ENCODE measurements around the gene BGLAP. TPM values are rescaled to one million over a fixed set of nuclear protein-coding genes. Genes with fewer than 3 reads are reported as not detected.

BGLAP gene
- total and polyA plus RNA-seq, 2 experiments from 2014 or later: 0.54 TPM; not detected in 1

DNA sequence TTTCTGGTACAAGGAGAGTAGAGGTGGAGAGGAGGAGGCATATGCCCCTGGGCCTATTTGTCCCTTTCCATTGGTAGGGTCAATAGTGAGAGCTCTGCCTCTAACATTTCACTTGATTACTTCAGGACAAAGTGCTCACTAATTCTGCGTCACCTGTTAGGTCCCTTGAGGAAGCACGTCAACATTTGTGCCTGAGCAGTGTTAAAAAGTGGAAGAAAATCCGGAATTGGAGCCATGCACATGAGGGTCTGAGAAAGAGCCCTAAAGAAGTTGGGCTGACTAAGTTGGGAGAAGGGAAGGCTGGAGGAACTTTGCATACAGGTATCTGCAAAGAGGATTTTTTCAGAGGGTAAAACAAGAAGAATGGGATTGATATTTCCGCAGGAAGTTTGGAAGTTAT lies 46.1 kb upstream of the BGLAP start:
- Histone ChIP-seq H3K4me2 (ENCODE audit: unreplicated experiment) (no peak overlapping the region), H2AFZ (no peak overlapping the region), H3K4me1 (ENCODE audit: insufficient read depth) (peaks cover 5% of the 10 kb centered on the region; the same call in 1 of the 2 replicates), H3K9me3 (ENCODE audit: low read depth) (no peaks in the 10 kb centered on the region), H3F3A (ENCODE audit: insufficient read depth) (no peaks in the 10 kb centered on the region), H3K27me3 (replicated peaks; ENCODE audit: insufficient read depth) (no peaks in the 10 kb centered on the region), H3K4me3 (no peak overlapping the region), H4K20me1 (ENCODE audit: insufficient read depth) (0 out of 2 replicates have a peak, but pooled peaks cover 5% of the 10 kb centered on the region), H3K9ac (no peak overlapping the region), H3K27ac (no peak overlapping the region), H3K9me2 (ENCODE audit: insufficient read depth) (no peaks in the 10 kb centered on the region), H3K79me2 (ENCODE audit: insufficient read depth) (peaks cover 69% of the 10 kb centered on the region), H3K36me3 (ENCODE audit: low read depth) (no peaks in the 10 kb centered on the region; the same call in 1 of the 2 replicates)
- 76 to 77% methylated on average over 4 of the region's 4 CpGs for WGBS, 2 experiments (ENCODE audit: low coverage in 1 of 2, low lambda C conversion rate in 2 of 2, missing lambda C conversion rate in 2 of 2)
- no peak for TF ChIP-seq EZH2 (IDR thresholded peaks at IDR 0.05; ENCODE audit: insufficient read depth, poor library complexity, severe bottlenecking)
- TF ChIP-seq EZH2phosphoT487 (IDR thresholded peaks at IDR 0.05; ENCODE audit: insufficient read depth, low read depth): no peak
- no peak for DNase-seq
- in situ Hi-C loops (cut with MboI): no loop called here

DNA sequence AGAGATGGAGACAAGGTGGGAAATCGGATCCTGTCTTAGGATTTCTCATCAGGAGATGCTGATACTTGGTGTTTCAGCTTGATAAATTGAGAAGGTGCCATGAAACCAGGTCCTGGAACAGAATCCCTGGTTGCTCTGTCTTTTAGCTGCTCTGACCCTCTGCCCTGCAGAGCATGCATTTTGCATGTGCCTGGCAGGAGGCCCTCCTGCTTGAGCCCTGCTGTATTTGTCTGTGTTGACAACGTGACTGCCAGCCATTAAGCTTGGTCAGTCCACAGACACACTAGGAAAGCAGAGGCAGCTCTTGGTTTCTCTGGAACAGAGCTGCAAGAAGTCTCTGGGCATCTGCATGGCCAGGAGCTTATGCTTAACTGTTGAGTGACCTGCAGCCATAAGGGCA lies 45.5 kb upstream of the BGLAP start:
- no peaks in the 10 kb centered on the region for H3K27me3 ChIP-seq (replicated peaks; ENCODE audit: insufficient read depth)
- in situ Hi-C loops (cut with MboI): no loop called here
- H3K36me3 ChIP-seq (ENCODE audit: low read depth): no peaks in the 10 kb centered on the region; the same call in 1 of the 2 replicates
- H3K4me3 ChIP-seq: no peak overlapping the region
- 67 to 71% methylated on average over 2 of the region's 2 CpGs for WGBS, 2 experiments (ENCODE audit: low coverage in 1 of 2, low lambda C conversion rate in 2 of 2, missing lambda C conversion rate in 2 of 2)
- no peak overlapping the region for H3K9ac ChIP-seq
- H3F3A ChIP-seq (ENCODE audit: insufficient read depth): no peaks in the 10 kb centered on the region
- H2AFZ ChIP-seq: no peak overlapping the region
- no peak for TF ChIP-seq EZH2phosphoT487 (IDR thresholded peaks at IDR 0.05; ENCODE audit: insufficient read depth, low read depth)
- no peak for TF ChIP-seq EZH2 (IDR thresholded peaks at IDR 0.05; ENCODE audit: insufficient read depth, poor library complexity, severe bottlenecking)
- H3K79me2 ChIP-seq (ENCODE audit: insufficient read depth): peaks cover 75% of the 10 kb centered on the region
- peaks cover 5% of the 10 kb centered on the region; the same call in 1 of the 2 replicates for H3K4me1 ChIP-seq (ENCODE audit: insufficient read depth)
- H4K20me1 ChIP-seq (ENCODE audit: insufficient read depth): 0 out of 2 replicates have a peak, but pooled peaks cover 5% of the 10 kb centered on the region
- H3K9me2 ChIP-seq (ENCODE audit: insufficient read depth): no peaks in the 10 kb centered on the region
- DNase-seq: no peak
- no peak overlapping the region for H3K27ac ChIP-seq
- H3K9me3 ChIP-seq (ENCODE audit: low read depth): no peaks in the 10 kb centered on the region
- H3K4me2 ChIP-seq (ENCODE audit: unreplicated experiment): no peak overlapping the region

DNA sequence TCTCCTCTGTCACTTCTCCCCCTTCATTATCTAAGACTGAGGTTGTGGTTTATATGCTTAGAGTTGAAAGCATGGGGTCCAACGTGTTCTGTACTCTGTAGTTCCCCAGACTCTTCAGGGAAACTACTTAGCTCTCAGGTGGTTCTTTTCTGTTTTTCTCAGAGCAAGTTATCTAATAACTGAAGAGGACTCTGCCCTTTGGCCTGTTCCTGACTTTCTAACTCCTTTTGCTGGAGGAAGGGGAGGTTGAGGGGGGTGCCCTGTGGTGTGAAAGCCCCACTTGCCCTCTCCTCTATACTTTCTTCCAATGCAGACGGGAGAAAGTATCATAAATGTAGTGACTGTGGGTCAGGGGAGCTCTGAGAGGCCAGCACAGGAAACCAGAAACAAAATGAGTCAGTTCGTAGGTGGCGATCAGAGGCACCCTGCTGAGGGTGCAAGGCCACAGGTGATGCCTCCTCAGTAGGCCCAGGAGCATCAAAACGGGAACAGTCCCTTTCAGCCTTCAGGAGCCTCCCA lies 43.1 kb upstream of the BGLAP start:
- H3K9me2 ChIP-seq (ENCODE audit: insufficient read depth): no peaks in the 10 kb centered on the region
- H3K27ac ChIP-seq: no peak overlapping the region
- H3K4me1 ChIP-seq (ENCODE audit: insufficient read depth): peaks cover 15% of the 10 kb centered on the region
- H2AFZ ChIP-seq: no peak overlapping the region
- no peak overlapping the region for H3K4me2 ChIP-seq (ENCODE audit: unreplicated experiment)
- peaks cover 10% of the 10 kb centered on the region; the same call in 1 of the 2 replicates for H3F3A ChIP-seq (ENCODE audit: insufficient read depth)
- H3K9me3 ChIP-seq (ENCODE audit: low read depth): no peaks in the 10 kb centered on the region
- H3K27me3 ChIP-seq (replicated peaks; ENCODE audit: insufficient read depth): no peaks in the 10 kb centered on the region
- H3K4me3 ChIP-seq: no peak overlapping the region
- 0 out of 2 replicates have a peak, but pooled peaks cover 5% of the 10 kb centered on the region for H4K20me1 ChIP-seq (ENCODE audit: insufficient read depth)
- H3K79me2 ChIP-seq (ENCODE audit: insufficient read depth): peaks cover 92% of the 10 kb centered on the region
- in situ Hi-C loops (cut with MboI): no loop called here
- DNase-seq: no peak
- TF ChIP-seq EZH2 (IDR thresholded peaks at IDR 0.05; ENCODE audit: insufficient read depth, poor library complexity, severe bottlenecking): no peak
- TF ChIP-seq EZH2phosphoT487 (IDR thresholded peaks at IDR 0.05; ENCODE audit: insufficient read depth, low read depth): no peak
- no peaks in the 10 kb centered on the region; the same call in 1 of the 2 replicates for H3K36me3 ChIP-seq (ENCODE audit: low read depth)
- H3K9ac ChIP-seq: no peak overlapping the region
- WGBS, 2 experiments (ENCODE audit: low coverage in 1 of 2, low lambda C conversion rate in 2 of 2, missing lambda C conversion rate in 2 of 2): 94 to 96% methylated on average over 5 of the region's 5 CpGs

DNA sequence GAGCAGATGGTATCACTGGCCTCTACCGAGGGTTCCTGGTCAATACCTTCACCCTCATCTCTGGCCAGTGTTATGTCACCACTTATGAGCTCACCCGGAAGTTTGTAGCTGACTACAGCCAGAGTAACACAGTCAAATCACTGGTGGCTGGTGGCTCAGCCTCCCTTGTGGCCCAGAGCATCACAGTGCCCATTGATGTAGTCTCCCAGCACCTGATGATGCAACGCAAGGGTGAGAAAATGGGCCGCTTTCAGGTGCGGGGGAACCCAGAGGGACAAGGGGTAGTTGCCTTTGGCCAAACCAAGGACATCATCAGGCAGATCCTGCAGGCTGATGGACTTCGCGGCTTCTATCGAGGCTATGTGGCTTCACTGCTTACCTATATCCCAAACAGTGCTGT lies 41.9 kb upstream of the BGLAP start:
- H4K20me1 ChIP-seq (ENCODE audit: insufficient read depth): 0 out of 2 replicates have a peak, but pooled peaks cover 5% of the 10 kb centered on the region
- no peak overlapping the region for H3K9ac ChIP-seq
- WGBS, 2 experiments (ENCODE audit: low coverage in 1 of 2, low lambda C conversion rate in 2 of 2, missing lambda C conversion rate in 2 of 2): 95 to 97% methylated on average over 8 of the region's 8 CpGs
- no peak for DNase-seq
- no peak overlapping the region for H3K27ac ChIP-seq
- H3K4me3 ChIP-seq: no peak overlapping the region
- in situ Hi-C loops (cut with MboI): no loop called here
- H3K4me1 ChIP-seq (ENCODE audit: insufficient read depth): peaks cover 10% of the 10 kb centered on the region
- H3K36me3 ChIP-seq (ENCODE audit: low read depth): no peaks in the 10 kb centered on the region; the same call in 1 of the 2 replicates
- H3K27me3 ChIP-seq (replicated peaks; ENCODE audit: insufficient read depth): no peaks in the 10 kb centered on the region
- H3K79me2 ChIP-seq (ENCODE audit: insufficient read depth): peaks cover 93% of the 10 kb centered on the region
- H3K9me2 ChIP-seq (ENCODE audit: insufficient read depth): no peaks in the 10 kb centered on the region
- no peak overlapping the region for H2AFZ ChIP-seq
- no peak overlapping the region for H3K4me2 ChIP-seq (ENCODE audit: unreplicated experiment)
- H3K9me3 ChIP-seq (ENCODE audit: low read depth): no peaks in the 10 kb centered on the region
- H3F3A ChIP-seq (ENCODE audit: insufficient read depth): peaks cover 10% of the 10 kb centered on the region; the same call in 1 of the 2 replicates
- no peak for TF ChIP-seq EZH2 (IDR thresholded peaks at IDR 0.05; ENCODE audit: insufficient read depth, poor library complexity, severe bottlenecking)
- no peak for TF ChIP-seq EZH2phosphoT487 (IDR thresholded peaks at IDR 0.05; ENCODE audit: insufficient read depth, low read depth)
